Mesothelial cell of epicardium (in vitro differentiated cells): ENCODE data around the gene ACOXL. TPM values are rescaled to one million over a fixed set of nuclear protein-coding genes. Genes with fewer than 3 reads are reported as not detected.

Source experiments
- DNase-seq, 2 experiments: peaks; one replicate each; pipeline ENCODE4 v3.0.0; 2021; ENCODE audit warnings: low spot score in 2 of 2; ENCODE audit not compliant: unreplicated experiment in 2 of 2
- H3K27ac Mint-ChIP-seq: 2 replicates; pipeline ENCODE4 v1.8.0; 2021; ENCODE audit warnings: mixed read lengths
- H3K27me3 Mint-ChIP-seq: 2 replicates; pipeline ENCODE4 v1.8.0; 2021; ENCODE audit warnings: low read depth, mixed read lengths
- H3K36me3 Mint-ChIP-seq: 2 replicates; pipeline ENCODE4 v1.8.0; 2021; ENCODE audit warnings: mixed read lengths
- H3K4me1 Mint-ChIP-seq: 2 replicates; pipeline ENCODE4 v1.8.0; 2021; ENCODE audit warnings: mixed read lengths
- H3K4me3 Mint-ChIP-seq: 2 replicates; pipeline ENCODE4 v1.8.0; 2021; ENCODE audit warnings: mild to moderate bottlenecking, moderate library complexity, mixed read lengths
- H3K9me3 Mint-ChIP-seq: 2 replicates; pipeline ENCODE4 v1.8.0; 2021; ENCODE audit warnings: mixed read lengths
- CTCF ChIP-seq: fragments of 200-600 bp; sonication (generic); IDR thresholded peaks from one replicate; pipeline ENCODE4 v1.5.0; 2021; ENCODE audit warnings: antibody characterized with exemption; ENCODE audit not compliant: unreplicated experiment
- total RNA-seq: library from RNA; stranded (reverse); gene quantifications from 3 replicates; pipeline ENCODE4 v1.2.1, GENCODE V29; 2021

The ACOXL gene
- total RNA-seq, 1 donor from 2014 or later, result 0.20 TPM

DNA sequence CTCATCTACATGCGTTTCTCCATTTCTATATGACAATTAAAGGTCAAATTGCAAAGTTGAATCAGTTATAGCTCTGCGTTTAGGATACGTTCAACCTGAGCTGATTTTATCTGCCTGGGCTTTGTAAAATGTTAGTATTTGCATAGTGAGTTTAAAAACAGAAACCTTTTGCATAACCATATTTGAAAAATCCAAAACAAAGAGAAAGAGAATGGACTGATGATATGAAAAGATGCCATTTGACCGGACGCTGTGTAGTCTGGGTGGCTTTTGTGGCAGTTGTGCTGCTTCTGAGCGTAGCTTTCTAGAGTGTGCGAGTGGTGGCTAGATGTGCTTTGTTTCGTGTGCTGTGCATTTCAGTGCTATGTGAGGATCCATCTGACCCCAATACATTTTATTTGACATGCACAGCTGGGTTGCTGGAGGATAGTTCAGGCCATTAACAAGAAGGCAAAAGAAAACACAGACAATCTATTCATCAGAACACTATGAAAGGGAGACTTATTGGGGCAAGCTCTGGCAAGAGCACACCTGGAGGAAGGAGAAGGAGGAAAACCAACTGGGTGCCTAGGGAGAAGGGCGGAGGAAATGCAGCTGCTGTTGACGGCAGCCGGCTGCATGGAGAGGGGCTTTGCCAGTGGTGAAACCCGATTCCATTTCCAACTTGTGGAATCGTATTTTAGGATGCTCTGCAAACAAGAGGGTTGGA, 126.8 kb downstream of the ACOXL start:
- Mint-ChIP-seq H3K27me3 (peaks cover 52% of the 10 kb centered on the region), H3K27ac (no peak overlapping the region), H3K4me3 (no peak overlapping the region), H3K4me1 (peaks cover 4% of the 10 kb centered on the region), H3K36me3 (no peaks in the 10 kb centered on the region), H3K9me3 (no peaks in the 10 kb centered on the region)
- no peak for TF ChIP-seq CTCF
- no peak for DNase-seq

- no peaks in the 10 kb centered on the region for H3K9me3 Mint-ChIP-seq
- no peaks in the 10 kb centered on the region for H3K36me3 Mint-ChIP-seq
- H3K27me3 Mint-ChIP-seq, result peaks cover 58% of the 10 kb centered on the region
- no peak overlapping the region for H3K27ac Mint-ChIP-seq
- no peak for TF ChIP-seq CTCF
- H3K4me3 Mint-ChIP-seq, result no peak overlapping the region
- no peak for DNase-seq
- H3K4me1 Mint-ChIP-seq, result peaks cover 4% of the 10 kb centered on the region
These were observed 128.3 kb downstream of the ACOXL start for GRCh38 chr2:110860630-110861029.

GRCh38 chr2:110861616-110862260, 129.4 kb downstream of the ACOXL start:
- H3K27ac Mint-ChIP-seq, result no peak overlapping the region
- no peaks in the 10 kb centered on the region for H3K36me3 Mint-ChIP-seq
- H3K4me3 Mint-ChIP-seq, result no peak overlapping the region
- no peak for TF ChIP-seq CTCF
- H3K9me3 Mint-ChIP-seq, result no peaks in the 10 kb centered on the region
- H3K4me1 Mint-ChIP-seq, result peaks cover 4% of the 10 kb centered on the region
- no peak for DNase-seq
- H3K27me3 Mint-ChIP-seq, result peaks cover 61% of the 10 kb centered on the region

- TF ChIP-seq CTCF, result no peak
- DNase-seq, result no peak
- peaks cover 4% of the 10 kb centered on the region for H3K4me1 Mint-ChIP-seq
- no peak overlapping the region for H3K4me3 Mint-ChIP-seq
- no peaks in the 10 kb centered on the region for H3K9me3 Mint-ChIP-seq
- no peaks in the 10 kb centered on the region for H3K36me3 Mint-ChIP-seq
- H3K27ac Mint-ChIP-seq, result no peak overlapping the region
- peaks cover 64% of the 10 kb centered on the region for H3K27me3 Mint-ChIP-seq
These were observed 131.4 kb downstream of the ACOXL start for GRCh38 chr2:110863726-110864125.

DNA sequence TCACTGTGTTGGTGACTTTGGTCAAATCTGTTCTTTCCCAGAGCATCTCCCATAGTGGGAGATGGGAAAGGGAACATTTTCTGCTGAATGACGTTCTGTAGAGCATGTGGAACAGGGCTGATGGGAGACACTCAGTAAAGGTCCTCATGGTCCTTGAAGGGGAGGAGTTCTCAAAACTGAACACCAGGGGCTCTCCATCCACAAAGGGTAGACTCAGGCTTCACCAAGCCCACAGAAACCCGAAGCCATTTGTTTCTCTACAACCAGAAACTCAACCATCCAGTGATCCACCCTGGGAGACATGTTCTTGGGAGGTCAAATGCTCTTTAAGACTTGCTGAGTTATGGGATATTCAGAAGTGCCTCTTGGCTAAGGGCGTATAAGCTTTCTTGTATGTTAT, 131.8 kb downstream of the ACOXL start:
- no peak for TF ChIP-seq CTCF
- no peaks in the 10 kb centered on the region for H3K9me3 Mint-ChIP-seq
- no peak overlapping the region for H3K4me3 Mint-ChIP-seq
- DNase-seq, result no peak
- no peak overlapping the region for H3K27ac Mint-ChIP-seq
- H3K36me3 Mint-ChIP-seq, result no peaks in the 10 kb centered on the region
- H3K27me3 Mint-ChIP-seq, result peaks cover 61% of the 10 kb centered on the region
- H3K4me1 Mint-ChIP-seq, result peaks cover 2% of the 10 kb centered on the region
